ENCODE data around the gene HEXIM2. TPM values are rescaled to one million over a fixed set of nuclear protein-coding genes. Genes with fewer than 3 reads are reported as not detected.
"Not testable (repeated sequence)": the region's sequence is repeated elsewhere in the genome, so short reads cannot be mapped to it uniquely, and the experiment has no call there.

Gene HEXIM2
- total RNA-seq, 5 donors from 2014 or later (not counting 1 experiment from before 2014, with no cell fraction given): 2.0 to 5.8 (median 3.3) TPM

DNA sequence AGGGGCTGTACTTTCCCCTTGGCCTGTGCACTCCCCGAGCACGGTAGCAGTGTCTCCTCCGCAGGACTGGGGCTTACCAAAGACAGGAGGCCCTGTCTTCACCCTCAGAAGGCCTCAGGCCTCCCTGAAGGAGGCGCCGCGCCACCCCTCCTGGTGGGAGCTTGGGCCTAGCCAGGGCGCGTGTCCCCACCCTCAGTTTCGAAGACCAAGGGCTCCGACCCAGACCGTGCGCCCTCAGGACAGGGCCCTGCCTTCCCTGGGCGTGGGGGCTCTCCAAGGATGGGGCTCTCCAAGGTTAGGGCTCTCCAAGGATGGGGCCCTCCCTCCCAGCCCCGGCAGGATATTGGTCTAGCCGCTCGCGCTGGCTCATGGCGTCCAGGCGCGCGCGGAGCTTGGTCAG is 41.1 kb upstream of the HEXIM2 start:
- Histone ChIP-seq H3K4me3 (ENCODE audit: control insufficient read depth in 1 of 2, extremely low read depth in 1 of 2, low read length in 1 of 2) (no peak overlapping the region), H3K4me1 (ENCODE audit: control insufficient read depth in 1 of 2, extremely low read depth in 1 of 2, insufficient read depth in 2 of 2, low read length in 2 of 2) (peaks cover 0 to 8% of the 10 kb centered on the region in 2 experiments), H3K27me3 (replicated peaks in 1 of 2; ENCODE audit: control insufficient read depth in 2 of 2, extremely low read depth in 1 of 2, insufficient read depth in 2 of 2, low read length in 1 of 2) (peaks cover 0 to 15% of the 10 kb centered on the region in 2 experiments), H3K9me3 (no peaks in the 10 kb centered on the region), H3K27ac (ENCODE audit: low read length) (no peak overlapping the region), H3K36me3 (ENCODE audit: control insufficient read depth in 2 of 2, extremely low read depth in 1 of 2, insufficient read depth in 1 of 2, low read length in 1 of 2) (no peaks in the 10 kb centered on the region)
- no peaks in the 10 kb centered on the region for H3K36me3 Mint-ChIP-seq
- H3K4me1 Mint-ChIP-seq: peaks cover 0 to 3% (median 0%) of the 10 kb centered on the region in 3 donors
- ChIA-PET CTCF (no interaction called here), POLR2A (no interaction called here)
- DNase-seq: no peak
- no peak overlapping the region for H3K4me3 Mint-ChIP-seq
- 68% methylated on average over 20 of the region's 22 CpGs for WGBS (ENCODE audit: insufficient coverage)
- H3K9me3 Mint-ChIP-seq: no peaks in the 10 kb centered on the region
- H3K27ac Mint-ChIP-seq: no peak overlapping the region
- no peak for ATAC-seq (replicated peaks in 1 of 4)
- peaks cover 0 to 4% of the 10 kb centered on the region in 2 donors for H3K27me3 Mint-ChIP-seq

DNA sequence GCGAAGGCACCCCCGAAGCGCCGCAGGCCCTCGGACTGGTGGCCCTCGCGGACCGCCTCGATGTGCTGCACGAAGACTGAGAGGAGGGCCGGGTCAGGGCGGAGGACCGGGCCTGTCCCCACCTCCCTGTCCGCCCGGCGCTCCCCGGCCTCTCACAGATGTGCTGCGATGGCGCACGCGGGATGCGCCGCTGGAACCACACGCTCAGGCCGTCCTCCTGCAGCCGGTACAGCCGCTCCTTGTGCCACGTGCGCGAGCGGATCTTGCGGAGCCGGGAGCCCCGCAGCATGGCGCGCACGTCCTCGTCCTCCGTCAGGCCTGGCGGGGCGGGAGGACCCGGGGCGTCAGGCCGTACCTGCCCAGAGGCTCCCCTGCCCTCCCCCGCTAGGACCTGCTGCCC is 40.6 kb upstream of the HEXIM2 start:
- Histone ChIP-seq H3K4me1 (ENCODE audit: control insufficient read depth in 1 of 2, extremely low read depth in 1 of 2, insufficient read depth in 2 of 2, low read length in 2 of 2) (peaks cover 0 to 8% of the 10 kb centered on the region in 2 experiments), H3K4me3 (ENCODE audit: control insufficient read depth in 1 of 2, extremely low read depth in 1 of 2, low read length in 1 of 2) (no peak overlapping the region), H3K9me3 (no peaks in the 10 kb centered on the region), H3K27me3 (replicated peaks in 1 of 2; ENCODE audit: control insufficient read depth in 2 of 2, extremely low read depth in 1 of 2, insufficient read depth in 2 of 2, low read length in 1 of 2) (peaks cover 0 to 15% of the 10 kb centered on the region in 2 experiments), H3K36me3 (ENCODE audit: control insufficient read depth in 2 of 2, extremely low read depth in 1 of 2, insufficient read depth in 1 of 2, low read length in 1 of 2) (no peaks in the 10 kb centered on the region), H3K27ac (ENCODE audit: low read length) (no peak overlapping the region)
- Mint-ChIP-seq H3K27me3 (peaks cover 0 to 4% of the 10 kb centered on the region in 2 donors), H3K4me1 (peaks cover 0 to 3% (median 0%) of the 10 kb centered on the region in 3 donors), H3K4me3 (no peak overlapping the region), H3K36me3 (no peaks in the 10 kb centered on the region), H3K9me3 (no peaks in the 10 kb centered on the region), H3K27ac (no peak overlapping the region)
- DNase-seq: no peak
- 31% methylated on average over 45 of the region's 45 CpGs for WGBS (ENCODE audit: insufficient coverage)
- ATAC-seq (replicated peaks in 1 of 4): no peak
- POLR2A ChIA-PET: no interaction called here
- CTCF ChIA-PET: no interaction called here

DNA sequence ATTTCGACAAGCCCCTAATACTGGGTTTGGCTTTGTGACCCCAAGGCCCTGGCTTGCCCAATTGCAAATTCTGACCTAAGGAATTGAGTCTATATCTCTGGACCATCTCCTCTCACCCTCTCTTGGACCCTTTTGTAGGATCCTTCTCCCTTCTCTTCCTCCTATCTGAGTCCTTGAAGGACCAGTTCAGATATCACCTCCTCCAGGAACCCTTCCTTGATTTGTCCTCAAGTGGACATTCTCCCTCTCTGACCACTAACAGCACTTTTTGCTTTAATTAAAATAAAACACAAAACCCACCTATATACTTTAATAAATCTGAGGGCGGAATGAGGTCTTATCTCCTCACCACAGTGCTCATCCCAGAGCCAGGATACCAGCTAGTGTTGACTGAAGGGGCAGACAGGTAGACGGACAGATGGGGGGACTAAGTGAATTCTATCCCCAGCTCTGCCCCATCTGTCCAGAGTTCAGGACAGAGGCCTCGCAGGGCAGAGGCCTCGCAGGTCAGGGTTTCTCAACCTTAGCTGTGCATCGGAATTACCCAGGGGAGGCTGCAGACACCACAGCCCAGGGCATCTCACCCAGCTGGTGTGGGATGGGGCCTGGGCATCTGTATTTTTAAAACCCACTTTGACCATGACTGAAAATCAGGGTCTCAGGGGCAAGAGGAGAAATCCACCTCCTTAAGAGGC is 38.5 kb upstream of the HEXIM2 start:
- peaks cover 0 to 3% (median 0%) of the 10 kb centered on the region in 3 donors for H3K4me1 Mint-ChIP-seq
- WGBS (ENCODE audit: insufficient coverage): 80% methylated on average over 1 of the region's 6 CpGs
- H3K9me3 Mint-ChIP-seq: no peaks in the 10 kb centered on the region
- DNase-seq: no peak
- peaks cover 0 to 8% of the 10 kb centered on the region in 2 experiments for H3K4me1 ChIP-seq (ENCODE audit: control insufficient read depth in 1 of 2, extremely low read depth in 1 of 2, insufficient read depth in 2 of 2, low read length in 2 of 2)
- no peaks in the 10 kb centered on the region for H3K9me3 ChIP-seq
- H3K4me3 ChIP-seq (ENCODE audit: control insufficient read depth in 1 of 2, extremely low read depth in 1 of 2, low read length in 1 of 2): no peak overlapping the region
- ChIA-PET POLR2A (no interaction called here), CTCF (no interaction called here)
- H3K36me3 Mint-ChIP-seq: no peaks in the 10 kb centered on the region
- H3K27me3 Mint-ChIP-seq: peaks cover 0 to 4% of the 10 kb centered on the region in 2 donors
- no peak overlapping the region for H3K4me3 Mint-ChIP-seq
- no peak for ATAC-seq (replicated peaks in 1 of 4)
- H3K27ac ChIP-seq (ENCODE audit: low read length): no peak overlapping the region
- H3K27me3 ChIP-seq (replicated peaks in 1 of 2; ENCODE audit: control insufficient read depth in 2 of 2, extremely low read depth in 1 of 2, insufficient read depth in 2 of 2, low read length in 1 of 2): peaks cover 0 to 10% of the 10 kb centered on the region in 2 experiments
- H3K36me3 ChIP-seq (ENCODE audit: control insufficient read depth in 2 of 2, extremely low read depth in 1 of 2, insufficient read depth in 1 of 2, low read length in 1 of 2): no peaks in the 10 kb centered on the region
- H3K27ac Mint-ChIP-seq: no peak overlapping the region

DNA sequence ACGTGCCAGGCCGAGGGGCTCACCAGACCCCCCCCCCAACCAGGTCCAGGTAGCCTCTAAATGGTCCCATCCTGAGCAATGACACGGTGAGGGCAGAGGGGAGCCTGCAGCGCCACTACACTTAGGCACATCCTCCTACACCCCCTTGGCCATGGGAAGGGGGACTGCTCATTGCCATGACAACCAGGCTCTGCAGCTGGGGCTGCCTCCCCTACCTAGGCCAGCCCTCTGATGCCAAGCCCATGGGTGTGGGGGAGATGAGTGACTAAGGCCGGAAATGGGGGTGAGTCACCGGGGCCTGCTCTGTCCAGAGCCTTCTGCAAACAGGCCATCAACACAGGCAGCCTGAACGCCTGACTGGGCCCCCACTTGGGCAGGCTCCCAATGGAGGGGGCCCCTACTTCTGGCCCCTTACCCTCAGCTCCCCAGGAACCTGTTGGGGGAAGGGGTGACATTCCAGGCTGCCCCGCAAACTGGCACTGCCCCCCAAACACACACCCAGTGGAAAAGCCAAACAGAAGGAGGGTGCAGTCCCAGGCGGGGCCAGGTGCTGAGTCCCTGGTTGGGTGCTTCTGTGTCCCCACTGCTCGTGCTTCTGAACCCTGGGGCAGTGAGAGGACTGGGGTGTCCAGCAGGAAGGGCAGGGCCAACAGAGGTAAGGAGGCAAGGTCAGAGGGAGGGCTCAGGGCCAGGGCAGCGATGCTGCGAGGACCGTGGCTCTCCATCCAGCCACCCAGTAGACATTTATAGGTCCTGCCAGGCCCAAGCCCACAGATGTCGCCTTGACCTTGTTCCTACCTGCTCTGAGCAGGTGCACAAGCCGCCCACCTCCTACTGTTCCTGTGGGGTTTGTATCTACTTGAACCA is 37.5 kb upstream of the HEXIM2 start:
- Mint-ChIP-seq H3K9me3 (no peaks in the 10 kb centered on the region), H3K27ac (peak overlapping the region in 1 of 2 donors; percentile 39), H3K4me3 (no peak overlapping the region), H3K4me1 (peaks cover 0 to 3% (median 0%) of the 10 kb centered on the region in 3 donors), H3K36me3 (no peaks in the 10 kb centered on the region), H3K27me3 (peaks cover 0 to 4% of the 10 kb centered on the region in 2 donors)
- ATAC-seq (replicated peaks in 1 of 4) (peak; percentile 34 to 82 (median 60)), DNase-seq (peak in 3 of 35 experiments; percentile 13 to 33 (median 28))
- Histone ChIP-seq H3K36me3 (ENCODE audit: control insufficient read depth in 2 of 2, extremely low read depth in 1 of 2, insufficient read depth in 1 of 2, low read length in 1 of 2) (no peaks in the 10 kb centered on the region), H3K27ac (ENCODE audit: low read length) (no peak overlapping the region), H3K4me3 (ENCODE audit: control insufficient read depth in 1 of 2, extremely low read depth in 1 of 2, low read length in 1 of 2) (no peak overlapping the region), H3K9me3 (no peaks in the 10 kb centered on the region), H3K27me3 (replicated peaks in 1 of 2; ENCODE audit: control insufficient read depth in 2 of 2, extremely low read depth in 1 of 2, insufficient read depth in 2 of 2, low read length in 1 of 2) (peaks cover 0 to 10% of the 10 kb centered on the region in 2 experiments), H3K4me1 (ENCODE audit: control insufficient read depth in 1 of 2, extremely low read depth in 1 of 2, insufficient read depth in 2 of 2, low read length in 2 of 2) (peaks cover 0 to 8% of the 10 kb centered on the region in 2 experiments)
- POLR2A ChIA-PET: no interaction called here
- WGBS (ENCODE audit: insufficient coverage): 79% methylated on average over 7 of the region's 15 CpGs
- CTCF ChIA-PET: no interaction called here

DNA sequence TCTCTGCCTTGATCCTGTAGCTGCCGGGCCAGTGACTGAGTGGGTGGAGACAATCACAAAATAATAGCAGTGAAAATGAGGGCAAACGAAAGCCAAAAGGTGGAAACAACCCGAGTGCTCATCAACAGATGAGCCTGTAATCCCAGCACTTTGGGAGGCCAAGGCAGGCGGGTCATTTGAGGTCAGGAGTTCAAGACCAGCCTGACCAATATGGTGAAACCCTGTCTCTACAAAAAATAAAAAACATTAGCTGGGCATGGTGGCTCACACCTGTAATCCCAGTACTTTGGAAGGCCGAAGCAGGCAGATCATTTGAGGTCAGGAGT is 36.9 kb upstream of the HEXIM2 start:
- DNase-seq; H3K4me3 Mint-ChIP-seq; H3K36me3 Mint-ChIP-seq; H3K4me3 ChIP-seq (ENCODE audit: control insufficient read depth in 1 of 2, extremely low read depth in 1 of 2, low read length in 1 of 2); H3K27ac Mint-ChIP-seq; POLR2A ChIA-PET; H3K36me3 ChIP-seq (ENCODE audit: control insufficient read depth in 2 of 2, extremely low read depth in 1 of 2, insufficient read depth in 1 of 2, low read length in 1 of 2); H3K9me3 ChIP-seq; H3K4me1 ChIP-seq (ENCODE audit: control insufficient read depth in 1 of 2, extremely low read depth in 1 of 2, insufficient read depth in 2 of 2, low read length in 2 of 2); H3K27ac ChIP-seq (ENCODE audit: low read length); H3K4me1 Mint-ChIP-seq; H3K27me3 Mint-ChIP-seq; CTCF ChIA-PET; ATAC-seq (replicated peaks in 1 of 4); H3K9me3 Mint-ChIP-seq: not testable (repeated sequence)
- 56% methylated on average over 2 of the region's 5 CpGs for WGBS (ENCODE audit: insufficient coverage)
- peaks cover 0 to 10% of the 10 kb centered on the region in 2 experiments for H3K27me3 ChIP-seq (replicated peaks in 1 of 2; ENCODE audit: control insufficient read depth in 2 of 2, extremely low read depth in 1 of 2, insufficient read depth in 2 of 2, low read length in 1 of 2)

DNA sequence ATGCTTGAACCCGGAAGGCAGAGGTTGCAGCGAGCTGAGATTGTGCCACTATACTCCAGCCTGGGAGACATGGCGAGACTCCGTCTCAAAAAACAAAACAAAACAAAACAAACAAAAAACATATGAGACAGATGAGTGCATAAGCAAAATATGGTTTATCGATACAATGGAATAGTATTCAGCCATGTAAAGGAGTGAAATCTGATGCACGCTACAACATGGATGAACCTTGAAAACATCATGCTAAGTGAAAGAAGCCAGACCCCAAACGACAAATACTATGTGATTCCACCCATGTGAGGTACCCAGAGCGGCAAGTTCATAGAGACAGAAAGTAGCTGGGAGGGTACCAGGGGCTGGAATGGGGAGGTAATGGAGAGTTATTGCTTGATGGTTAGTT is 36.2 kb upstream of the HEXIM2 start:
- CTCF ChIA-PET: no interaction called here
- WGBS (ENCODE audit: insufficient coverage): 94% methylated on average over 4 of the region's 8 CpGs
- H3K4me3 Mint-ChIP-seq: no peak overlapping the region
- Histone ChIP-seq H3K27ac (ENCODE audit: low read length) (no peak overlapping the region), H3K27me3 (replicated peaks in 1 of 2; ENCODE audit: control insufficient read depth in 2 of 2, extremely low read depth in 1 of 2, insufficient read depth in 2 of 2, low read length in 1 of 2) (peaks cover 0 to 8% of the 10 kb centered on the region in 2 experiments), H3K4me1 (ENCODE audit: control insufficient read depth in 1 of 2, extremely low read depth in 1 of 2, insufficient read depth in 2 of 2, low read length in 2 of 2) (peaks cover 0 to 8% of the 10 kb centered on the region in 2 experiments), H3K36me3 (ENCODE audit: control insufficient read depth in 2 of 2, extremely low read depth in 1 of 2, insufficient read depth in 1 of 2, low read length in 1 of 2) (no peaks in the 10 kb centered on the region), H3K9me3 (no peaks in the 10 kb centered on the region), H3K4me3 (ENCODE audit: control insufficient read depth in 1 of 2, extremely low read depth in 1 of 2, low read length in 1 of 2) (no peak overlapping the region)
- H3K9me3 Mint-ChIP-seq: no peaks in the 10 kb centered on the region
- H3K27ac Mint-ChIP-seq: no peak overlapping the region
- DNase-seq (no peak), ATAC-seq (replicated peaks in 1 of 4) (no peak)
- peaks cover 0 to 3% (median 0%) of the 10 kb centered on the region in 3 donors for H3K4me1 Mint-ChIP-seq
- H3K36me3 Mint-ChIP-seq: no peaks in the 10 kb centered on the region
- POLR2A ChIA-PET: no interaction called here
- H3K27me3 Mint-ChIP-seq: peaks cover 0 to 4% of the 10 kb centered on the region in 2 donors

All from T-cell (primary cell).